ENCODE results near the gene DHRS1.

DNA sequence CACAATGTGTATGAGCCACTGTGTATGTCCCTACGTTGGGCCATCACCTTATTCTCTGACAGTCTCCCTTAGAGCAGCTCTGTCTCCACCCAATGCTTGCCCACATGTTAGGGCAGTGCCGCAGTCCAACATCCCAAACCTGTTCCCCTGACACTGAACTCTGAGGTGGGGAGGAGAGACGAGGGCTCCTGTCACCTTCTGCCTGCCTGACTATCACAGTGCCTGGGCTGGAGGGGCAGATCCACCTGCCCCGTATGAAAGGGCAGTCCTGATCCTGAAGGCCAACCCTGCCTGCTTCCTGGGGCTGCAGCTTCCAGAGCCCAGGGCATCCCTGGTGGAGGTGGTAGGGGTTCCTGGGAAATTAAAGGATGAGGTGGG lies 38.8 kb downstream of the DHRS1 start:
- TF ChIP-seq, protein P1, sequence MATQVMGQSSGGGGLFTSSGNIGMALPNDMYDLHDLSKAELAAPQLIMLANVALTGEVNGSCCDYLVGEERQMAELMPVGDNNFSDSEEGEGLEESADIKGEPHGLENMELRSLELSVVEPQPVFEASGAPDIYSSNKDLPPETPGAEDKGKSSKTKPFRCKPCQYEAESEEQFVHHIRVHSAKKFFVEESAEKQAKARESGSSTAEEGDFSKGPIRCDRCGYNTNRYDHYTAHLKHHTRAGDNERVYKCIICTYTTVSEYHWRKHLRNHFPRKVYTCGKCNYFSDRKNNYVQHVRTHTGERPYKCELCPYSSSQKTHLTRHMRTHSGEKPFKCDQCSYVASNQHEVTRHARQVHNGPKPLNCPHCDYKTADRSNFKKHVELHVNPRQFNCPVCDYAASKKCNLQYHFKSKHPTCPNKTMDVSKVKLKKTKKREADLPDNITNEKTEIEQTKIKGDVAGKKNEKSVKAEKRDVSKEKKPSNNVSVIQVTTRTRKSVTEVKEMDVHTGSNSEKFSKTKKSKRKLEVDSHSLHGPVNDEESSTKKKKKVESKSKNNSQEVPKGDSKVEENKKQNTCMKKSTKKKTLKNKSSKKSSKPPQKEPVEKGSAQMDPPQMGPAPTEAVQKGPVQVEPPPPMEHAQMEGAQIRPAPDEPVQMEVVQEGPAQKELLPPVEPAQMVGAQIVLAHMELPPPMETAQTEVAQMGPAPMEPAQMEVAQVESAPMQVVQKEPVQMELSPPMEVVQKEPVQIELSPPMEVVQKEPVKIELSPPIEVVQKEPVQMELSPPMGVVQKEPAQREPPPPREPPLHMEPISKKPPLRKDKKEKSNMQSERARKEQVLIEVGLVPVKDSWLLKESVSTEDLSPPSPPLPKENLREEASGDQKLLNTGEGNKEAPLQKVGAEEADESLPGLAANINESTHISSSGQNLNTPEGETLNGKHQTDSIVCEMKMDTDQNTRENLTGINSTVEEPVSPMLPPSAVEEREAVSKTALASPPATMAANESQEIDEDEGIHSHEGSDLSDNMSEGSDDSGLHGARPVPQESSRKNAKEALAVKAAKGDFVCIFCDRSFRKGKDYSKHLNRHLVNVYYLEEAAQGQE (IDR thresholded peaks at IDR 0.05; ENCODE audit: insufficient read depth in 1 of 2, low read depth in 2 of 2, low read length in 1 of 2): no peak
- TF ChIP-seq, protein P2, sequence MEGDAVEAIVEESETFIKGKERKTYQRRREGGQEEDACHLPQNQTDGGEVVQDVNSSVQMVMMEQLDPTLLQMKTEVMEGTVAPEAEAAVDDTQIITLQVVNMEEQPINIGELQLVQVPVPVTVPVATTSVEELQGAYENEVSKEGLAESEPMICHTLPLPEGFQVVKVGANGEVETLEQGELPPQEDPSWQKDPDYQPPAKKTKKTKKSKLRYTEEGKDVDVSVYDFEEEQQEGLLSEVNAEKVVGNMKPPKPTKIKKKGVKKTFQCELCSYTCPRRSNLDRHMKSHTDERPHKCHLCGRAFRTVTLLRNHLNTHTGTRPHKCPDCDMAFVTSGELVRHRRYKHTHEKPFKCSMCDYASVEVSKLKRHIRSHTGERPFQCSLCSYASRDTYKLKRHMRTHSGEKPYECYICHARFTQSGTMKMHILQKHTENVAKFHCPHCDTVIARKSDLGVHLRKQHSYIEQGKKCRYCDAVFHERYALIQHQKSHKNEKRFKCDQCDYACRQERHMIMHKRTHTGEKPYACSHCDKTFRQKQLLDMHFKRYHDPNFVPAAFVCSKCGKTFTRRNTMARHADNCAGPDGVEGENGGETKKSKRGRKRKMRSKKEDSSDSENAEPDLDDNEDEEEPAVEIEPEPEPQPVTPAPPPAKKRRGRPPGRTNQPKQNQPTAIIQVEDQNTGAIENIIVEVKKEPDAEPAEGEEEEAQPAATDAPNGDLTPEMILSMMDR (IDR thresholded peaks at IDR 0.05): no peak
- TF ChIP-seq TCF7L2 (IDR thresholded peaks at IDR 0.05; ENCODE audit: low read depth, low read length): no peak

Data from Panc1 (cell line).